Skeletal muscle satellite cell (primary cell): ENCODE results near the gene XRN1. TPM values are rescaled to one million over a fixed set of nuclear protein-coding genes. Genes with fewer than 3 reads are reported as not detected.
A peak's percentile ranks its signal among the peaks of the same experiment; 100 is the strongest.

ENCODE experiments used
- H3K27me3 ChIP-seq: 2 replicates; pipeline ENCODE4 v1.7.0; 2013; ENCODE audit warnings: low read length; ENCODE audit not compliant: control insufficient read depth, insufficient read depth
- H3K36me3 ChIP-seq: 2 replicates; pipeline ENCODE4 v1.7.0; 2013; ENCODE audit warnings: mild to moderate bottlenecking, control low read depth, low read length; ENCODE audit not compliant: insufficient read depth
- H3K4me1 ChIP-seq: 2 replicates; pipeline ENCODE4 v1.7.0; 2013; ENCODE audit warnings: low read length; ENCODE audit not compliant: control insufficient read depth, insufficient read depth
- H3K4me2 ChIP-seq: 2 replicates; pipeline ENCODE4 v1.7.0; 2013; ENCODE audit warnings: mild to moderate bottlenecking, low read length
- H3K4me3 ChIP-seq: 2 replicates; pipeline ENCODE4 v1.7.0; 2013; ENCODE audit warnings: low read length
- H3K9ac ChIP-seq: 2 replicates; pipeline ENCODE4 v1.7.0; 2013; ENCODE audit warnings: mild to moderate bottlenecking, low read depth, low read length, moderate library complexity
- H3K9me3 ChIP-seq: replicated peaks from 2 replicates; pipeline ENCODE4 v1.7.0; 2013; ENCODE audit warnings: mild to moderate bottlenecking, control low read depth, low read length
- total RNA-seq: library from RNA; depleted of rRNA; stranded (reverse); fragments of >200 nt; gene quantifications from 2 replicates; pipeline ENCODE4 v1.2.3, GENCODE V29; 2012; rRNA removed

Gene XRN1
- 19.4 and 23.3 TPM in 2 replicates for total RNA-seq

GRCh38 chr3:142447852-142448823 is at the start of gene XRN1:
TSS of gene XRN1 (minus strand) at chr3:142448037. CDS start at chr3:142447944, 93 bp downstream.
- Histone ChIP-seq H3K9me3 (no peaks in the 10 kb centered on the region), H3K4me3 (peak within 1 kb of the TSS; percentile 99), H3K4me1 (peaks cover 18% of the 10 kb centered on the region), H3K36me3 (peaks cover 2% of the 10 kb centered on the region), H3K4me2 (peak within 1 kb of the TSS; percentile 79), H3K27me3 (no peaks in the 10 kb centered on the region), H3K9ac (peak within 1 kb of the TSS; percentile 100)

- Histone ChIP-seq H3K27me3 (no peaks in the 10 kb centered on the region), H3K36me3 (peaks cover 12% of the 10 kb centered on the region), H3K9me3 (no peaks in the 10 kb centered on the region), H3K4me3 (no peak overlapping the region), H3K4me1 (peaks cover 28% of the 10 kb centered on the region), H3K4me2 (no peak overlapping the region), H3K9ac (no peak overlapping the region)
Measured at GRCh38 chr3:142495103-142495502, 47.3 kb upstream of the XRN1 start.

GRCh38 chr3:142492184-142492583 is 44.3 kb upstream of the XRN1 start:
- peaks cover 5% of the 10 kb centered on the region for H3K4me1 ChIP-seq
- no peaks in the 10 kb centered on the region for H3K27me3 ChIP-seq
- peaks cover 34% of the 10 kb centered on the region for H3K36me3 ChIP-seq
- H3K9ac ChIP-seq: no peak overlapping the region
- no peaks in the 10 kb centered on the region for H3K9me3 ChIP-seq
- H3K4me2 ChIP-seq: no peak overlapping the region
- H3K4me3 ChIP-seq: no peak overlapping the region

GRCh38 chr3:142489572-142490323 is 41.9 kb upstream of the XRN1 start:
- H3K9me3 ChIP-seq: no peaks in the 10 kb centered on the region
- H3K4me2 ChIP-seq: no peak overlapping the region
- H3K27me3 ChIP-seq: no peaks in the 10 kb centered on the region
- no peak overlapping the region for H3K4me3 ChIP-seq
- H3K36me3 ChIP-seq: peaks cover 39% of the 10 kb centered on the region
- no peak overlapping the region for H3K9ac ChIP-seq
- peaks cover 3% of the 10 kb centered on the region for H3K4me1 ChIP-seq

- no peaks in the 10 kb centered on the region for H3K27me3 ChIP-seq
- no peaks in the 10 kb centered on the region for H3K4me1 ChIP-seq
- H3K9ac ChIP-seq: no peak overlapping the region
- peaks cover 45% of the 10 kb centered on the region for H3K36me3 ChIP-seq
- H3K4me3 ChIP-seq: no peak overlapping the region
- peaks cover 5% of the 10 kb centered on the region for H3K9me3 ChIP-seq
- H3K4me2 ChIP-seq: no peak overlapping the region
Measured at GRCh38 chr3:142484912-142485435, 37.1 kb upstream of the XRN1 start.

- Histone ChIP-seq H3K4me1 (no peaks in the 10 kb centered on the region), H3K27me3 (no peaks in the 10 kb centered on the region), H3K4me2 (no peak overlapping the region), H3K4me3 (no peak overlapping the region), H3K9ac (no peak overlapping the region), H3K36me3 (peaks cover 25% of the 10 kb centered on the region), H3K9me3 (peaks cover 5% of the 10 kb centered on the region)
Measured at GRCh38 chr3:142481196-142481595, 33.4 kb upstream of the XRN1 start.

- Histone ChIP-seq H3K9me3 (no peaks in the 10 kb centered on the region), H3K9ac (no peak overlapping the region), H3K4me3 (no peak overlapping the region), H3K36me3 (no peaks in the 10 kb centered on the region), H3K27me3 (no peaks in the 10 kb centered on the region), H3K4me1 (no peaks in the 10 kb centered on the region), H3K4me2 (no peak overlapping the region)
Measured at GRCh38 chr3:142470826-142471225, 23.0 kb upstream of the XRN1 start.

- Histone ChIP-seq H3K36me3 (peaks cover 2% of the 10 kb centered on the region), H3K9ac (no peak overlapping the region), H3K27me3 (no peaks in the 10 kb centered on the region), H3K9me3 (no peaks in the 10 kb centered on the region), H3K4me1 (no peaks in the 10 kb centered on the region), H3K4me2 (no peak overlapping the region), H3K4me3 (no peak overlapping the region)
Measured at GRCh38 chr3:142468456-142468855, 20.6 kb upstream of the XRN1 start.

GRCh38 chr3:142467768-142468167 is 19.9 kb upstream of the XRN1 start:
- H3K36me3 ChIP-seq: peaks cover 2% of the 10 kb centered on the region
- no peak overlapping the region for H3K4me3 ChIP-seq
- H3K27me3 ChIP-seq: no peaks in the 10 kb centered on the region
- no peaks in the 10 kb centered on the region for H3K9me3 ChIP-seq
- H3K4me2 ChIP-seq: no peak overlapping the region
- H3K9ac ChIP-seq: no peak overlapping the region
- no peaks in the 10 kb centered on the region for H3K4me1 ChIP-seq

GRCh38 chr3:142460689-142461088 is 12.9 kb upstream of the XRN1 start:
- Histone ChIP-seq H3K9ac (no peak overlapping the region), H3K9me3 (no peaks in the 10 kb centered on the region), H3K4me3 (no peak overlapping the region), H3K36me3 (peaks cover 23% of the 10 kb centered on the region), H3K4me1 (no peaks in the 10 kb centered on the region), H3K27me3 (no peaks in the 10 kb centered on the region), H3K4me2 (no peak overlapping the region)

GRCh38 chr3:142459929-142460328 is 12.1 kb upstream of the XRN1 start:
- H3K27me3 ChIP-seq: no peaks in the 10 kb centered on the region
- H3K4me3 ChIP-seq: no peak overlapping the region
- H3K9ac ChIP-seq: no peak overlapping the region
- peaks cover 25% of the 10 kb centered on the region for H3K36me3 ChIP-seq
- H3K4me1 ChIP-seq: no peaks in the 10 kb centered on the region
- no peak overlapping the region for H3K4me2 ChIP-seq
- H3K9me3 ChIP-seq: no peaks in the 10 kb centered on the region
